Measurements from ENCODE around the gene SMAD1. TPM values are rescaled to one million over a fixed set of nuclear protein-coding genes. Genes with fewer than 3 reads are reported as not detected.

SMAD1 gene
- total and polyA plus RNA-seq, 11 donors: 1.8 to 21.4 (median 14.8) TPM

DNA sequence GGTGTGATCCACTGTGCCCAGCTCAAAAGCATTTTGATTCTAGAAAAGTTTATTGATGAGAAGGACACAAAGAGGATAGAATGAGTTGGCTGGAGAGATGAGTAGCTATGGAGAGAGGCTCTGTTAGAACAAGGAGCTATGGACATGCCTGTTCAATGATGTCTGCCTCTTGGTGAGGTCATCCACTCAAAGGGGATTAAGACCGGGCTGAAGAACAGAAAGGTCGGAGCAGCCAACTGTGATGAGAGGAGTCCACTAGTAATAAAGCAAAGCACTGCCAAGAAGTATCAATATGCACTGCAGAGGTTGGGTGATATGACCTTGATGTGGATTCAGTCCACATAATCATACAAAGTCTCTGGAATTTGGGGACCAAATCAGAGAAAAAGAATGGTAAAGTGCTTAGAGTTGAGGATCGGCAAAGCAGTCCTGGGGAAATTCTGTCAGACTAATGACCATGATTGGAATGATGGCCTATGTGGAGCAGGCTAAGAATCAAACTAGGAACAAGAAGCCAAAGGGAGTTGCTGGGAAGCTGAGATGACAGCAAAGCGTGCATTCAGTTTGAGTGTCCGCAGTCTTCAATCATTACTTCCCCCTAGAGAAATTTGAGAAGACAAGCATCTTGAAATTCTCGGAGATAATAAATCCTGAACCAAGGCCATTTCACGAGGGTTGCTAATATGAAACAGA lies 81.8 kb downstream of the SMAD1 start:
- H3K9me3 ChIP-seq: peaks cover 0 to 12% (median 0%) of the 10 kb centered on the region in 12 donors
- no peaks in the 10 kb centered on the region for H3K27me3 ChIP-seq
- WGBS, 4 donors: 84 to 91% (median 88%) methylated on average over 7 of the region's 7 CpGs
- no peak overlapping the region for H3K4me3 ChIP-seq
- peaks cover 0 to 19% (median 3%) of the 10 kb centered on the region in 9 donors for H3K36me3 ChIP-seq
- no peak overlapping the region for H3K27ac ChIP-seq
- ATAC-seq (no peak), DNase-seq (no peak)
- intact Hi-C loops (cut with DNase I): loop anchor here in 1 of 10 donors (5.0 kb wide), 1 partner anchor 44 kb away; no protein-coding TSS in a partner anchor
- no peak for TF ChIP-seq CTCF (IDR thresholded peaks at IDR 0.05)
- TF ChIP-seq POLR2A (IDR thresholded peaks at IDR 0.05): no peak
- H3K4me1 ChIP-seq: no peaks in the 10 kb centered on the region

- Histone ChIP-seq H3K36me3 (peaks cover 0 to 9% (median 0%) of the 10 kb centered on the region in 9 donors), H3K27ac (no peak overlapping the region), H3K27me3 (no peaks in the 10 kb centered on the region), H3K9me3 (peaks cover 0 to 17% (median 0%) of the 10 kb centered on the region in 12 donors), H3K4me3 (no peak overlapping the region), H3K4me1 (no peaks in the 10 kb centered on the region)
- intact Hi-C loops (cut with DNase I): loop anchor here in 1 of 10 donors (5.0 kb wide), 1 partner anchor 43 kb away; no protein-coding TSS in a partner anchor
- WGBS, 4 donors: 87 to 91% (median 89%) methylated on average over 2 of the region's 2 CpGs
- TF ChIP-seq CTCF (IDR thresholded peaks at IDR 0.05): no peak
- TF ChIP-seq POLR2A (IDR thresholded peaks at IDR 0.05): no peak
- ATAC-seq (no peak), DNase-seq (no peak)
Measured at GRCh38 chr4:145564540-145564939, 82.9 kb downstream of the SMAD1 start.

- intact Hi-C loops (cut with DNase I): no loop called here
- no peak for TF ChIP-seq POLR2A (IDR thresholded peaks at IDR 0.05)
- no peak for TF ChIP-seq CTCF (IDR thresholded peaks at IDR 0.05)
- no peak overlapping the region for H3K4me3 ChIP-seq
- no peaks in the 10 kb centered on the region for H3K27me3 ChIP-seq
- no peak for DNase-seq
- ATAC-seq: no peak
- whole genome bisulfite sequencing, 4 donors: 59 to 73% (median 67%) methylated on average over 1 of the region's 1 CpG
- no peaks in the 10 kb centered on the region for H3K4me1 ChIP-seq
- no peak overlapping the region for H3K27ac ChIP-seq
- peaks cover 0 to 17% (median 0%) of the 10 kb centered on the region in 12 donors for H3K9me3 ChIP-seq
- peaks cover 0 to 1% (median 0%) of the 10 kb centered on the region in 9 donors for H3K36me3 ChIP-seq
Measured at GRCh38 chr4:145565328-145565727, 83.7 kb downstream of the SMAD1 start.

GRCh38 chr4:145566086-145566708 lies 84.5 kb downstream of the SMAD1 start:
- ATAC-seq (peak in 1 of 4 donors; percentile 18), DNase-seq (no peak)
- intact Hi-C loops (cut with DNase I): no loop called here
- Histone ChIP-seq H3K27me3 (no peaks in the 10 kb centered on the region), H3K4me1 (no peaks in the 10 kb centered on the region), H3K36me3 (no peaks in the 10 kb centered on the region), H3K9me3 (peaks cover 0 to 17% (median 0%) of the 10 kb centered on the region in 12 donors), H3K4me3 (no peak overlapping the region), H3K27ac (no peak overlapping the region)
- WGBS, 4 donors: 91 to 96% (median 93%) methylated on average over 4 to 5 of the region's 5 CpGs
- TF ChIP-seq CTCF (IDR thresholded peaks at IDR 0.05) (no peak), POLR2A (IDR thresholded peaks at IDR 0.05) (no peak)
